SIG-M5 (cell line): ENCODE data around the gene PAQR4.

Experiments
- DNase-seq: peaks from one replicate; lab custom pipeline; 2025; lab: John Stamatoyannopoulos, UW

Gene PAQR4

GRCh38 chr16:3004781-3005284 lies 35.7 kb downstream of the PAQR4 start:
- DNase-seq = no peak

DNA sequence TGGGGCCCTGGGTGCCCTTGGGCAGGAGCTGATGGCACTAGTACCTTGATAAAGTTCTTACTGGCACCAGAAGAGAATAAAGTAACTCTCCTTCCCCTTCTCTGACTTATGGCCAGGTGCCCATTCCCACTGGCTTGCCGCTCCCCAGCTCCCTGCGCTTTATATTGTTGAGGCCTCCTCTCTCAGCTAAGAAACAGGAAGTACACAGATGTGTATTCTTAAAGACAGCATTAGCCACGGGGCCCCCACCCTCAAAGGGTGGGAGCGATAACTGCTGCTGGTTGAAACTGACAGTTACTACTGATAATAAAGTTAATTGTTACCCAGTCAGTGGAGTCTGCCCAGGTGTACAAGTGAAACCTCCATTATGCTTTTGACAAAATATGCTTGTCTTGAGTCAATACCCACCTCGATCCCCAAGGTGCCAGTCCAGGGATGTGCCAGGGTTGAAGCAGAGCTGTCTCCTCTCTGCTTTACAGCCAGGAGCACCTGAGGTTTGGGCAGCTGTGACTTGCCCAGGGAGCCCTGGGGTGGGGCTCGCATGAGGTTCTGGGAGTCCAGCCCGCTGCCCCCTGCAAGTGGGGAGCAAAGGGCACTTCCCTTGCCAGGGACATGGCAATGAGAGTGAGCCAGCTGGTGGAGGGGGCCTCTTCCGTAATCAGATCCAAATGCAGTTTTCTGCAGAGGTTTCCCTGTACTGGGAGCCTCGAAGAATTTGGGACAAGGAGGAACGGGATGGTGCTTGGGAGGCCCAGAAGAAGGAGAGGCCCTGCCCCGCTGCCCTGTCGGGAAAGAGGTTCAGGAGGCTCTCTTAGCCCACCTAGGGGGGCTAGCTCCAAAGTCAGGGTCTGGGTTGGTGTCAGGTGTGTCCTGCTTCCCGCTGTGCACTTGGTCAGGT lies 38.2 kb downstream of the PAQR4 start:
- no peak for DNase-seq

DNA sequence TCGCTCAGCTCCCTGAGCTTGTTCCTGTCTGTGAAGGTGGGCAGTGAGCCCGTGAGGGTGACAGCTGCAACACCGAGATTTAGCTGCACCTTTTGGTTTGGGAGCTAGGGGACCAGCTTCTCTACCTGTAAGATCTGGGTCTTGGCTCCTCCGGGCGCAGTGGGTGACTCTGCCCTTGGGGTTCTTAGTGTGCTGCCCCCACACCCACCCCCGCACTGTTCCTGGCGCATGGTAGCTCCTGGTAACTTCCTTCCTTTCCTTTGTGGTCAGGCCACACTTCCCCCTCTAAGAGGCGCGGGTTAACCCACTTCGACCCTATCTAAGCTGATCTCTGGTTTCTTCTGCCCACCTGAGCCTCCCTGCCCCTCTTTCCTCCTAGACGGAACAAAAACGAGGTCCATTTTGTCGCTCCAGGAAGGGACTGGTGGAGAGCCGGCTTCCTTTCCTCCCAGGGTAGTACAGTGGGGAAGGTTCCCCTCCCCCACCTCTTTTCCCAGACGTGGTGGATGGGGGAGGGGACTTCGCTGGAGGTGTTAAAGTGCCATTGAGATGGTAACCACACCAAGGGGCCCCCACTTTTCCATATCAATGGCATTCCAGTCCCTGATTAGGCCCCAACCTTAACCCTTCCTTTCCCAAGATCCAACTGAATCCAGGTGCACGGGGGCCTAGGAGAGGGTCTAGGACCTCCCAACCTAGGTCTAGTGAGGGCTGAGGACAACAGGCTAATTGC lies 39.0 kb downstream of the PAQR4 start:
- DNase-seq = no peak

GRCh38 chr16:3008690-3009037 lies 39.5 kb downstream of the PAQR4 start:
- no peak for DNase-seq

- no peak for DNase-seq
Measured at GRCh38 chr16:3009568-3010390, 40.6 kb downstream of the PAQR4 start.

DNA sequence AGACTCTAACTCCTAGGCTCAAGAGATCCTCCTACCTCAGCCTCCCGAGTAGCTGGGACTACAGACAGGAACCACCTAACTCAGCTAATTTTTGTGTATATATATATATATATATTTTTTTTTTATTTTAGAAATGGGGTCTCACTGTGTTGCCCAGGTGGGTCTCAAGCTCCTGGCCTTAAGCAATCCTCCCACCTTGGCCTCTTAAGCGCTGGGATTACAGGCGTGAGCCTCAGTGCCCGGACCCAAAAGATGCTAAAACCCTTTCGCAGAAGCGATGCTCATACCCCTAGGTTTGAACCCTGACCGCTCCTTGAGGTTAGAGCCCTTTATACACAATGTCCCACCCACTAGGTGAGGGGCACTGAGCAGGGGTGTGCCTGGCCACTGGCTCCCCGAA lies 41.4 kb downstream of the PAQR4 start:
- no peak for DNase-seq

GRCh38 chr16:3012246-3012645 lies 43.1 kb downstream of the PAQR4 start:
- DNase-seq = no peak

GRCh38 chr16:3012828-3013420 lies 43.8 kb downstream of the PAQR4 start, which contains the start of gene CLDN9:
TSS of gene CLDN9 (plus strand) at chr16:3012923. CDS start at chr16:3013363, 440 bp downstream.
- no peak for DNase-seq

DNA sequence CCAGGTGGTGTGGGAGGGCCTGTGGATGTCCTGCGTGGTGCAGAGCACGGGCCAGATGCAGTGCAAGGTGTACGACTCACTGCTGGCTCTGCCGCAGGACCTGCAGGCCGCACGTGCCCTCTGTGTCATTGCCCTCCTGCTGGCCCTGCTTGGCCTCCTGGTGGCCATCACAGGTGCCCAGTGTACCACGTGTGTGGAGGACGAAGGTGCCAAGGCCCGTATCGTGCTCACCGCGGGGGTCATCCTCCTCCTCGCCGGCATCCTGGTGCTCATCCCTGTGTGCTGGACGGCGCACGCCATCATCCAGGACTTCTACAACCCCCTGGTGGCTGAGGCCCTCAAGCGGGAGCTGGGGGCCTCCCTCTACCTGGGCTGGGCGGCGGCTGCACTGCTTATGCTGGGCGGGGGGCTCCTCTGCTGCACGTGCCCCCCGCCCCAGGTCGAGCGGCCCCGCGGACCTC lies 44.4 kb downstream of the PAQR4 start:
- DNase-seq = no peak

DNA sequence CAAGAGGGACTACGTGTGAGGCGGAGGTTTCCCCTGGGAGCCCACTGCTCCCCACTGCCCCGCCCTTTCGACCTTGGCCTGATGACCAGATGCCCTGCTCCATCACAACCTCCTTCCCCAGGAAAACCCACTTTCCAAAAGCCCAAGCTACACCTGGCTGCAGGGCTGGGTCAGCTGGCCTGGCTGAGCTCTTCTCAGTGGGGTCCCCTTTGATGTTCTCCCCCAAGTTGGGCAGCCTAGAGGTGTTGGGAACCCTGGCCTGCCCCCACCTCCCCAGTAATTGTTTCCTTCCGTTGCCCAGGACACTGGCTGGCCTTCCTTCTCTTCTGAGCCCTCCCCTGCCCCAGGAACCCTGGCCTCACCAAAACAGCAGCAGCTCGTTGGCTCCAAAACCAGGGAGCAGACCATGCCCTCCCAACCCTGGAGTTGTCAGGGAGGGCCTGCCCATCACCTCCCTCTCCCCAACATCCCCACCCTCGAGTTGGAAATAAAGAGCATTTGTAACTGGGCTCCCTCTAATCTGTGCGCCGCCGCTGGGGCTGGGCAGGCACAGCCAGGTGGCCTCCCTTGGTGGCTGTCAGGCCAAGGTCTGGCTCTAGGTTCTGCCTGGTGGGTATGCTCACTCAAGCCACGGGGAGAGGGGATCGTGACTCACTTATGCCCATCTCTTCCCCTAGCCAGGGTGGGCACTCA lies 45.0 kb downstream of the PAQR4 start:
- DNase-seq = no peak

DNA sequence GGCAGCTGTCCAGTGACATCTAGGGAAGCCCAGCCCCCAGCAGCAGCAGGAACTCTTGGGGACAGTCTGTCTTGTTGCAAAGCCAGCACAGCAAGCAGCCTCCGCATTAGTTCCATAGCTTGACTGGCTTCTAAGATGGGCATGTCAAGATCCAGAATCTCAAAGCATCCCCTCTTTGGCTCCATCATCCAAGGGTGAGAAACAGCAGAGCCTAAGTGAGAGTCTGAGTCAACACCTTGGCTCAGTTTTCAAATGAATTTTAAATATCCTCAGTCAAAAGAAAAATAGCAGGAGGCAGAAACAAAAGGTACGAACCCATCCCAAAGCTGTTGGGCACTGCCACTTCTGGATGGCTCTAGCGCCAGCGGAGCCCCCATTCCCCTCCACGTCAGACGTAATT lies 45.8 kb downstream of the PAQR4 start:
- DNase-seq = no peak

- no peak for DNase-seq
Measured at GRCh38 chr16:3015865-3016521, 46.8 kb downstream of the PAQR4 start.

GRCh38 chr16:3017344-3017743 lies 48.2 kb downstream of the PAQR4 start:
- DNase-seq = no peak

DNA sequence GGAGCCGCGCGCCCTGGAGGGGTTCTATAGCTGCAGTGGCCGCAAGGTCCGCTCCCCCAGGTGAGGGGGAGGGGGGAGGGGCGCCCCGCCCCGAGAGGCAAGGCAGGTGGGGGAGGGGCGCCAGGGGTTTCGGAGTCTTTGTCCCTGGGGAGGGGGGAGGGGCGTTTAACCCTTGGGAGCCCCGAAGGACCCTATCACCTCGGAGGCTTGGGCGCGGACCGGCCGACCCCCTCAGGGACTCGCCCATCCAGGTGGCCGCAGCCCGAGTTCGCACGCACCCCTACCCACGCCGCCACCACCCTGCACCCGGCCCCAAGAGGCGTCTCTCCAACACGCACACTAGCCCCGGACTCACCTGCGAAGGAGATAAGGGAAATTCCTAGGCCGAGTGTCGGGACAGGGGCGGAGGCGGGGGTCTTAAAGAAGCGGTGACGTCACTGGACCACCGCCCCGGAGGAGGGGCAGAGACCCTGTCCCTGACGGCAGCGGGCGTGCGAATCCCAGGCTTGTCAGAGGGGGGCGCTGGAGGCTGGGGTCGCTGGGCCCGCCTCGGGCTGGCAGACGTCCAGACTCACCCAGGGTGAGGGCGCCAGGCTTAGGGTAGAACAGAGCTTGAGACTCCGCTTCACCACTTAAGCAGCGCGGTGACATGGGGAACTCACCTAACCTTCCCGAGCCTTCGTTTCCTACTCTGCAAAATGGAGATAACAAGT lies 48.8 kb downstream of the PAQR4 start, which contains the start of gene CLDN6:
Gene CLDN6, minus strand, starts transcription at position 390 of the 713 bp plus-strand sequence. CDS start 2,162 bp downstream, outside the sequence.
- DNase-seq = no peak

DNA sequence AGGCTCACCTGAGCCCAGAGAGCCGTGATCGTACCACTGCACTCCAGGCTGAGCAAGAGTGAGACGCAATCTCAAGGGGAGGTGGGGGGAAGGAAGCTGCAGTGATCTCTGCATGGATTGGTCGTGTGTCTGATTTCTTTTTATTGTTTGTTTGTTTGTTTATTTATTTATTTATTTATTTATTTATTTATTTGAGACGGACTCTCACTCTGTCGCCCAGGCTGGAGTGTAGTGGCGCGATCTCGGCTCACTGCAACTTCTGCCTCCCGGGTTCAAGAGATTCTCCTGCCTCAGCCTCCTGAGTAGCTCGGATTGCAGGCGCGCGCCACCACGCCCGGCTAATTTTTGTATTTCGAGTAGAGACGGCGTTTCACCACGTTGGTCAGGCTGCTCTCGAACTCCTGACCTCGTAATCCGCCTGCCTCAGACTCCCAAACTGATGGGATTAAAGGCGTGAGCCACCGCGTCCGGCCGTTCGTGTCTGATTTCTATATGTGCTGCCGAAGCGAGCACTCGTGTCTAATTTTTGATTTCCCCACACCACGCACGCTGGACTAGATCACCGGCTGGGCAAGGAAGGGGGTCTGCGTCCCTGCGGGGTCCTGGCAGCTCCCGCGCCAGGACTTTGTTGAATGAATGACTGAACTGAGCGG lies 50.6 kb downstream of the PAQR4 start:
- no peak for DNase-seq

DNA sequence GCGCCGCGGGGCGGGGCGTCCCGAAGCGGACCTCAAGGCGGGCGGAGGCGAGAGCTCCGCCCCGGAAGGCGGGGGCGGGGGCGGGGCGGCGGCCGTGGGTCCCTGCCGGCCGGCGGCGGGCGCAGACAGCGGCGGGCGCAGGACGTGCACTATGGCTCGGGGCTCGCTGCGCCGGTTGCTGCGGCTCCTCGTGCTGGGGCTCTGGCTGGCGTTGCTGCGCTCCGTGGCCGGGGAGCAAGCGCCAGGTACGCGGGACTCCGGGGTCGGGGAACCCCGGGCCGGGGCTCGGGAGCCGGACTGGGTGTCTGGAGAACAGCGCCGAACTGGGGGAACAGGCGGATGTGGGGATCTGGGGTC lies 51.1 kb downstream of the PAQR4 start, which contains the start of gene TNFRSF12A:
Gene TNFRSF12A, plus strand, starts transcription at position 122 of the 357 bp plus-strand sequence. Its CDS starts 30 bp downstream, at position 152.
- no peak for DNase-seq

- DNase-seq = no peak
Measured at GRCh38 chr16:3020604-3021448, 51.7 kb downstream of the PAQR4 start.
